ENCODE results near the gene HS3ST4. TPM values are rescaled to one million over a fixed set of nuclear protein-coding genes. Genes with fewer than 3 reads are reported as not detected.

Gene HS3ST4
- polyA plus RNA-seq, 1 experiment: not detected

GRCh38 chr16:25828510-25828909, 136.8 kb downstream of the HS3ST4 start:
- TF ChIP-seq CTCF (IDR thresholded peaks at IDR 0.05; ENCODE audit: low read depth, low read length): no peak
- POLR2A ChIA-PET: no interaction called here

GRCh38 chr16:25832291-25832690, 140.5 kb downstream of the HS3ST4 start:
- no peak overlapping the region for H3K4me3 ChIP-seq (ENCODE audit: low read depth, low read length)
- H3K27me3 ChIP-seq (ENCODE audit: control insufficient read depth, insufficient read depth, low read length): no peaks in the 10 kb centered on the region
- H3K9me3 ChIP-seq (ENCODE audit: control insufficient read depth, insufficient read depth, low read length): no peaks in the 10 kb centered on the region; the same call in 1 of the 2 replicates
- CTCF ChIA-PET: interaction anchor here (1.2 kb wide), 1 partner anchor 1278 kb away, joined by 3 read pairs; no protein-coding TSS in a partner anchor
- H3K27ac ChIP-seq (ENCODE audit: low read depth, low read length): no peak overlapping the region
- POLR2A ChIA-PET: no interaction called here
- no peak for TF ChIP-seq CTCF (IDR thresholded peaks at IDR 0.05; ENCODE audit: low read depth, low read length)
- DNase-seq (ENCODE audit: low read depth, low spot score): no peak

More at GRCh38 chr16:25828510-25828909, 136.8 kb downstream of the HS3ST4 start:
- no peaks in the 10 kb centered on the region for H3K27me3 ChIP-seq (ENCODE audit: control insufficient read depth, insufficient read depth, low read length)
- DNase-seq (ENCODE audit: low read depth, low spot score): no peak
- no peak overlapping the region for H3K4me3 ChIP-seq (ENCODE audit: low read depth, low read length)
- CTCF ChIA-PET: interaction anchor here (1.0 kb wide), 1 partner anchor 13 kb away, joined by 3 read pairs; no protein-coding TSS in a partner anchor
- no peak overlapping the region for H3K27ac ChIP-seq (ENCODE audit: low read depth, low read length)
- no peaks in the 10 kb centered on the region; the same call in 1 of the 2 replicates for H3K9me3 ChIP-seq (ENCODE audit: control insufficient read depth, insufficient read depth, low read length)

DNA sequence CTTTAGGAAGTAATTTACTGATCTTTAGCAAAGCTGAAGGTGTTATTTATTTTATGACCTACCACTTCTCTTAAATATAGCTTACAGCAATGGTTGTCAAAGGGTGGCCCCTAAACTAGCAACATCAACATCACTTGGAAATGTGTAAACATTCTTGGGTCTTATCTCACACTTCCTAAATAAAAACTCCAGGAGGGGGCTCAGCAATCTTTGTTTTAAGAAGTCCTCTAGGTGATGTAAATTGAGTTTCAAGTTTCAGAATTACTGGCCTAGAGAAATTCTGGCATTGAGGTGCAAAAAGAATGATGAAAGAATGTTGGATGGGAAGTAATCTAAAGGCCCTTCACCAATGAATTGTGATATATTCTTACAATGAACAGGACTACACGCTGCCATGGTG, 142.3 kb downstream of the HS3ST4 start:
- ChIA-PET CTCF (no interaction called here), POLR2A (no interaction called here)
- Histone ChIP-seq H3K4me3 (ENCODE audit: low read depth, low read length) (no peak overlapping the region), H3K9me3 (ENCODE audit: control insufficient read depth, insufficient read depth, low read length) (no peaks in the 10 kb centered on the region; the same call in 1 of the 2 replicates), H3K27me3 (ENCODE audit: control insufficient read depth, insufficient read depth, low read length) (no peaks in the 10 kb centered on the region), H3K27ac (ENCODE audit: low read depth, low read length) (no peak overlapping the region)
- DNase-seq (ENCODE audit: low read depth, low spot score): no peak
- TF ChIP-seq CTCF (IDR thresholded peaks at IDR 0.05; ENCODE audit: low read depth, low read length): no peak

DNA sequence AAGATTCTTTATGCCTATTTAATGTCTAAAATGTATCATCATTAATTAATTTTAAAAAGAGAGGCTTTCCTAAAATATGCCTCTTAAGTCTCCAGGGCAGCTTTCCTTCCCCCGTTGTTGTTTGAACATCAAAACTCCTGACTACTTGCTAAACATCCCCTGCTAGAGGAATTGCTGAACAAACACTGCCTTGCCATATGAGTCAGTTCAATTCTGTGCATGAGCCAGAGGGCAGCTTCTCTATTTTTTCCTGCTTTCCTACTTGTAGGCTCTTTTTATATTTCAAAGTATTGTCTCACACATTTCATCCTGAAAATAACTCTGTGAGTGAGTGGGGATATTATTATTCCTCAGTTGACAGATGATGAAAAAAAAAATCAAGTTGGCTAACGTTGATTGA, 143.4 kb downstream of the HS3ST4 start:
- POLR2A ChIA-PET: no interaction called here
- no peak for TF ChIP-seq CTCF (IDR thresholded peaks at IDR 0.05; ENCODE audit: low read depth, low read length)
- no peak for DNase-seq (ENCODE audit: low read depth, low spot score)
- no peak overlapping the region for H3K4me3 ChIP-seq (ENCODE audit: low read depth, low read length)
- CTCF ChIA-PET: interaction anchor here (0.6 to 0.8 kb wide), 3 partner anchors 11 to 1339 kb away, joined by 3 read pairs; no protein-coding TSS in a partner anchor
- H3K9me3 ChIP-seq (ENCODE audit: control insufficient read depth, insufficient read depth, low read length): no peaks in the 10 kb centered on the region; the same call in 1 of the 2 replicates
- H3K27me3 ChIP-seq (ENCODE audit: control insufficient read depth, insufficient read depth, low read length): no peaks in the 10 kb centered on the region
- no peak overlapping the region for H3K27ac ChIP-seq (ENCODE audit: low read depth, low read length)

GRCh38 chr16:25838724-25839186, 147.0 kb downstream of the HS3ST4 start:
- H3K9me3 ChIP-seq (ENCODE audit: control insufficient read depth, insufficient read depth, low read length): no peaks in the 10 kb centered on the region
- ChIA-PET POLR2A (no interaction called here), CTCF (interaction anchor here (1.0 to 4.8 kb wide), 4 partner anchors 13 to 1317 kb away, joined by 3 to 76 read pairs (median 3); no protein-coding TSS in a partner anchor)
- no peak overlapping the region for H3K27ac ChIP-seq (ENCODE audit: low read depth, low read length)
- no peaks in the 10 kb centered on the region for H3K27me3 ChIP-seq (ENCODE audit: control insufficient read depth, insufficient read depth, low read length)
- peak; percentile 13 for DNase-seq (ENCODE audit: low read depth, low spot score)
- no peak overlapping the region for H3K4me3 ChIP-seq (ENCODE audit: low read depth, low read length)
- peak; percentile 69 for TF ChIP-seq CTCF (IDR thresholded peaks at IDR 0.05; ENCODE audit: low read depth, low read length)
